Muscle of leg (tissue), 11 donors: ENCODE results near the gene TRMT11. TPM values are rescaled to one million over a fixed set of nuclear protein-coding genes. Genes with fewer than 3 reads are reported as not detected.
A peak's percentile ranks its signal among the peaks of the same experiment; 100 is the strongest.
"Not testable (repeated sequence)": the region's sequence is repeated elsewhere in the genome, so short reads cannot be mapped to it uniquely, and the experiment has no call there.

Experiments used
- DNase-seq: peaks from one replicate; pipeline ENCODE4 v3.0.0; 2013
- H3K27ac ChIP-seq: one replicate; pipeline ENCODE4 v1.5.1; 2013; ENCODE audit warnings: mild to moderate bottlenecking, low read length, control low read depth
- H3K27me3 ChIP-seq: one replicate; pipeline ENCODE4 v1.6.1; 2013; ENCODE audit warnings: low read length; ENCODE audit not compliant: control insufficient read depth, insufficient read depth
- H3K36me3 ChIP-seq: one replicate; pipeline ENCODE4 v1.6.1; 2013; ENCODE audit warnings: low read length; ENCODE audit not compliant: control insufficient read depth, insufficient read depth
- H3K4me1 ChIP-seq: one replicate; pipeline ENCODE4 v1.6.1; 2013; ENCODE audit warnings: low read length; ENCODE audit not compliant: control insufficient read depth, insufficient read depth
- H3K4me3 ChIP-seq: one replicate; pipeline ENCODE4 v1.5.1; 2013; ENCODE audit warnings: low read length, control low read depth
- H3K9me3 ChIP-seq: replicated peaks from 2 replicates; pipeline ENCODE4 v1.6.1; 2013; ENCODE audit warnings: low read depth, low read length; ENCODE audit not compliant: control insufficient read depth
- WGBS: methylation state at CpG from one replicate; pipeline ENCODE4 v1.1.5; 2013; ENCODE audit warnings: missing lambda C conversion rate; ENCODE audit not compliant: insufficient coverage; 5-methylcytosine and 5-hydroxymethylcytosine counted together
- polyA plus RNA-seq, 8 donors: library from polyadenylated mRNA; unstranded; fragments of 120-200 nt; gene quantifications; one replicate each; pipeline versions ENCODE4 v1.2.1 to v1.2.3, GENCODE V29; 2013; ENCODE audit warnings: inconsistent platforms in 1 of 8, low replicate concordance in 1 of 8; ENCODE audit not compliant: insufficient read length in 8 of 8, insufficient read depth in 1 of 8
- total RNA-seq: library from RNA; stranded (reverse); fragments of 120-200 nt; gene quantifications from one replicate; pipeline ENCODE4 v1.2.4, GENCODE V29; 2013

Gene TRMT11
- total and polyA plus RNA-seq, 9 donors, result 12.4 to 21.9 (median 15.4) TPM

- no peak overlapping the region for H3K27ac ChIP-seq
- H3K9me3 ChIP-seq, result no peaks in the 10 kb centered on the region
- no peak overlapping the region for H3K4me3 ChIP-seq
- DNase-seq, result no peak
- H3K27me3 ChIP-seq, result no peaks in the 10 kb centered on the region
- no peaks in the 10 kb centered on the region for H3K4me1 ChIP-seq
- peaks cover 18% of the 10 kb centered on the region for H3K36me3 ChIP-seq
- whole genome bisulfite sequencing, result no CpG with 5 or more reads among the region's 2 CpGs
Measured at GRCh38 chr6:125970760-125971159, 15.6 kb upstream of the TRMT11 start.

GRCh38 chr6:125972478-125972877 is 13.9 kb upstream of the TRMT11 start:
- not testable (repeated sequence) for DNase-seq, H3K4me3 ChIP-seq, H3K27ac ChIP-seq, H3K9me3 ChIP-seq, H3K4me1 ChIP-seq, H3K27me3 ChIP-seq
- whole genome bisulfite sequencing, result 100% methylated on average over 1 of the region's 1 CpG
- H3K36me3 ChIP-seq, result peaks cover 16% of the 10 kb centered on the region

GRCh38 chr6:125974214-125974866 is 12.0 kb upstream of the TRMT11 start:
- no peaks in the 10 kb centered on the region for H3K27me3 ChIP-seq
- 0% methylated on average over 1 of the region's 5 CpGs for WGBS
- H3K36me3 ChIP-seq, result peaks cover 11% of the 10 kb centered on the region
- H3K27ac ChIP-seq, result no peak overlapping the region
- H3K4me3 ChIP-seq, result no peak overlapping the region
- DNase-seq, result peak; percentile 64
- H3K9me3 ChIP-seq, result no peaks in the 10 kb centered on the region
- no peaks in the 10 kb centered on the region for H3K4me1 ChIP-seq

DNA sequence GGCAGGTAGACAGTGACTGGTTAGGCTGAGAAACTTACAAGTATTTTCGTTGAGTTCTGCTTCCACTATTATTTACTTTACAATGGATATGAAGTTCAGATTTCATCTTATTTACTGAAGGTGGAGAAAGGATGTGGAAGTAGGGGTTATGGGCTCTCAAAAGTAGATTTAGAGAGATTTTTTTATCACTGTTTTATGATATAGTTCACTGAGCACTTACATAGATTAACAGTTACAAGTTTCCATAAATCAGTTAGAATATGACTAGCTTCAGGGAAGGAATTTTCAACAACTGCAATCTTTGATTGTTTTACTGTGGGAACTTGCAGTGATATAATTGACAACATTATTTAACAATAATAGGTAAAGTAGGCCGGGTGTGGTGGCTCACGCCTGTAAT is 7.2 kb upstream of the TRMT11 start:
- no peaks in the 10 kb centered on the region for H3K27me3 ChIP-seq
- H3K9me3 ChIP-seq, result no peaks in the 10 kb centered on the region
- H3K27ac ChIP-seq, result no peak overlapping the region
- H3K4me1 ChIP-seq, result no peaks in the 10 kb centered on the region
- H3K4me3 ChIP-seq, result no peak overlapping the region
- peaks cover 4% of the 10 kb centered on the region for H3K36me3 ChIP-seq
- DNase-seq, result no peak
- no CpG with 5 or more reads among the region's 3 CpGs for WGBS

DNA sequence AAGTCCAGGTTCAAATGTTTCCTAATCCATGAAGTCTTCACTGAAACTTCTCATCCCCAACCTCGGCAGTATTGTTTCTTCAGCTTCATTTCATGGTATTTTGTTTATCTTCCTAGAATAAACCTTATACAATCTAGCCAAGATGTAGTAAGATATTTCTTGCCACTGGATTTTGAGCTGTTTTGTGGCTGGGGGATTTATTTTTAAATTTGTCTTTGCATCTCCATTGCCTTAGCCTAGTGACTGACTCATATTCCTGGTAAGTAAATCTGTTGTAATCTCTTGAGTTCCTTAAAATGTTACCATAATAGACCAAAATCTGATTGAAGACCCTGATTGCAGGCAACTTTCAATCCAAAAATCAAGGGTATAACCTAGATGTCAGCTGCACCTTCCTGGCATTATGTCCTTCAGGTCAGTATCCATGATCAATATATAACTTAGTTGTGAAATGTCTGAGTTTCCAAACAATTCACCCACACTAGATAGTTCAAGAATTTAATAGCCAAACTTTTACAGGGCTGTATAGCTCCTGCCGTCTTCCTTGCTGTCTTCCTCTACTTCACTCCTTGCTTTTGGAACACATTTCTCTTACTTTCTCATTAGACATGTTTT is 4.7 kb upstream of the TRMT11 start:
- no peak for DNase-seq
- Histone ChIP-seq H3K27ac (no peak overlapping the region), H3K4me3 (no peak overlapping the region), H3K27me3 (no peaks in the 10 kb centered on the region), H3K9me3 (no peaks in the 10 kb centered on the region), H3K4me1 (no peaks in the 10 kb centered on the region), H3K36me3 (no peaks in the 10 kb centered on the region)
- WGBS, result 100% methylated on average over 1 of the region's 2 CpGs

DNA sequence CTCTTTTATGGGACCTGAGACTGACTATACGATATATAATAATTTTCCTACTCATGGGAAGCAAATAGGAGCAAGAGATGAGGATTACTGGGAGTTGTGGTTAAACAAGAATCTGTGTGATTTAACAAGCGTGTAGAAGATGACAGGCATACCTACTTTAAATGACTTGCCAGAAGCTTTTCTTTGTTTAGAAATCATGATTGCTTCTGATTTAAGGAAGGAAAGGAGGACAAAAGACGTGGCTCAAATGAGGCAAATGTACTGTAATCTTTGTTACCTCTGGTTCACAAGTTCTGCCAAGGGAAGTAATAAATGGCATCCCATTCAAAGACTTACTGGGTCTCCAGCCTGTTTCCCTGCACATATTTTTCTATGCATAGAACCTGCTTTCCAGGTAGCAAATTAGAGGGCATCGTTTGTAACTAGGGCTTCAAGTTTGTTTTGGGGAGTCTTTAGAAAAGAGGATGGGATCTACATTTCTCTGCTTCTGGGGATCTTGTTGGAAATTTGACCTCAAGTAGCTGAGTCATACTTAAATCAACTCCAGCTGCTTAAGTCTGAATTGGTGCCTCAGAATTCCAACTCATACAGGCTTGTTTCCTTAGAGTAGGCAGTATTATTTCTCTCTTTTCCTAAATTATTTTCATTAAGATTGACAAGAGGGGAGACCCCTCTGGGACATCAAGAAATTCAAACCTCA is 2.9 kb upstream of the TRMT11 start:
- Histone ChIP-seq H3K4me1 (peaks cover 2% of the 10 kb centered on the region), H3K9me3 (no peaks in the 10 kb centered on the region), H3K27me3 (no peaks in the 10 kb centered on the region), H3K27ac (no peak overlapping the region), H3K36me3 (no peaks in the 10 kb centered on the region), H3K4me3 (no peak overlapping the region)
- no peak for DNase-seq
- WGBS, result no CpG with 5 or more reads among the region's 4 CpGs

DNA sequence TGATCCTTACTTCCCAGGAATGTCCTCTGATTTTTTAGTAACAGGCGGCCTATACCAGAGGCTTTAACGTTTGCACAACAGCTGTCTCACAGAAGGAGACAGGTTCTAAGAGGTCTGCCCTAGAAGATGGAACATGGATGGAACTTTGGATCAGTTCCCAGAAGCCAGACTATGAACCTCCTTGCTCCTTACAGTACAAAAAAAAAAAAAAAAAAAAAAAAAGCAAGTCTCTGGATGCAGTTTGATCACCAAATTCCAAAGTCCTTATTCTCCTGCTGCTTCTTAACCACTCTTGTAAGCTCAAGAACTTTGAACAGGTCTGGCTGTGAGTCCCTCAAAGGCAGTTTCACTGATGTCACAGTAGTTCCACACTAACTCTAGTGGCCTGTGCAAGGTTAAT is 2.0 kb upstream of the TRMT11 start:
- Histone ChIP-seq H3K36me3 (no peaks in the 10 kb centered on the region), H3K9me3 (no peaks in the 10 kb centered on the region), H3K4me3 (no peak overlapping the region), H3K4me1 (peaks cover 2% of the 10 kb centered on the region), H3K27ac (no peak overlapping the region), H3K27me3 (no peaks in the 10 kb centered on the region)
- no peak for DNase-seq
- WGBS, result no CpG with 5 or more reads among the region's 2 CpGs

GRCh38 chr6:125985522-125985921 is 818 bp upstream of the TRMT11 start:
- Histone ChIP-seq H3K27ac (no peak overlapping the region), H3K4me3 (peak overlapping the region; percentile 86), H3K36me3 (no peaks in the 10 kb centered on the region), H3K4me1 (peaks cover 2% of the 10 kb centered on the region), H3K27me3 (no peaks in the 10 kb centered on the region), H3K9me3 (no peaks in the 10 kb centered on the region)
- DNase-seq, result no peak
- WGBS, result 59% methylated on average over 2 of the region's 4 CpGs

DNA sequence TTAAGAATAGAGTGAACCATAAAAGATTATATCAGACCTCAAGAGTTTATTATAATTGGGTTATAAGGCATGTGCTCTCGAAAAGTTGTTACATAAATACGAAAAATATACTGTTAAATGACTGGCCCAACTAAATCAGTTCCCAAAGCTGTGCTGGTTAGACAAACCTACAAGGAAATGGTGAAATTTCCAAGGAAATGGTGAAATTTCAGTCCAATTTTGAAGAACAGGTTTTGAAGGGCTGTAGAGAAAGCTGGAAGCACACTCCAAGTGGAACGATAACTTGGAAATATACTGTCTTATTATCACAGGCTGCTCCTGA is 400 bp upstream of the TRMT11 start:
- no CpG with 5 or more reads among the region's 3 CpGs for WGBS
- Histone ChIP-seq H3K4me3 (peak overlapping the region; percentile 86), H3K4me1 (peaks cover 2% of the 10 kb centered on the region), H3K36me3 (no peaks in the 10 kb centered on the region), H3K27ac (peak overlapping the region; percentile 74), H3K9me3 (no peaks in the 10 kb centered on the region), H3K27me3 (no peaks in the 10 kb centered on the region)
- no peak for DNase-seq

- Histone ChIP-seq H3K9me3 (no peaks in the 10 kb centered on the region), H3K4me3 (peak overlapping the region; percentile 86), H3K27ac (peak overlapping the region; percentile 74), H3K4me1 (peaks cover 2% of the 10 kb centered on the region), H3K36me3 (no peaks in the 10 kb centered on the region), H3K27me3 (no peaks in the 10 kb centered on the region)
- peak; percentile 14 for DNase-seq
- 10% methylated on average over 9 of the region's 10 CpGs for WGBS
Measured at GRCh38 chr6:125987026-125987617, 782 bp downstream of the TRMT11 start.
